ELF-1 (cell line): ENCODE data around the gene DYNLT2B.
"Not testable (repeated sequence)": the region's sequence is repeated elsewhere in the genome, so short reads cannot be mapped to it uniquely, and the experiment has no call there.

Experiments
- DNase-seq: peaks from one replicate; pipeline ENCODE4 v3.0.0-alpha.2; 2016; ENCODE audit warnings: low read depth, low spot score

The DYNLT2B gene

GRCh38 chr3:196317687-196318467 is at the start of gene DYNLT2B:
Gene DYNLT2B (minus strand): TSS chr3:196318240. CDS start chr3:196318152, 88 bp downstream.
- DNase-seq: peak; percentile 96

- DNase-seq: no peak
Observed at GRCh38 chr3:196365736-196366135, 47.7 kb upstream of the DYNLT2B start.

- DNase-seq: no peak
Observed at GRCh38 chr3:196360586-196360985, 42.5 kb upstream of the DYNLT2B start.

- not testable (repeated sequence) for DNase-seq
Observed at GRCh38 chr3:196358540-196358939, 40.5 kb upstream of the DYNLT2B start.

GRCh38 chr3:196357905-196358304 is 39.9 kb upstream of the DYNLT2B start:
- no peak for DNase-seq

GRCh38 chr3:196356556-196356955 is 38.5 kb upstream of the DYNLT2B start:
- DNase-seq: no peak

- no peak for DNase-seq
Observed at GRCh38 chr3:196355668-196356067, 37.6 kb upstream of the DYNLT2B start.

GRCh38 chr3:196354132-196354531 is 36.1 kb upstream of the DYNLT2B start:
- DNase-seq: no peak

GRCh38 chr3:196351541-196351940 is 33.5 kb upstream of the DYNLT2B start:
- no peak for DNase-seq

- DNase-seq: no peak
Observed at GRCh38 chr3:196350067-196350466, 32.0 kb upstream of the DYNLT2B start.

- DNase-seq: no peak
Observed at GRCh38 chr3:196348698-196349097, 30.7 kb upstream of the DYNLT2B start.

- DNase-seq: no peak
Observed at GRCh38 chr3:196344663-196345062, 26.6 kb upstream of the DYNLT2B start.

- not testable (repeated sequence) for DNase-seq
Observed at GRCh38 chr3:196343917-196344316, 25.9 kb upstream of the DYNLT2B start.

GRCh38 chr3:196341137-196341536 is 23.1 kb upstream of the DYNLT2B start:
- DNase-seq: no peak

- DNase-seq: no peak
Observed at GRCh38 chr3:196340466-196340865, 22.4 kb upstream of the DYNLT2B start.

GRCh38 chr3:196339493-196340254 is 21.6 kb upstream of the DYNLT2B start:
- DNase-seq: no peak

- DNase-seq: no peak
Observed at GRCh38 chr3:196339044-196339443, 21.0 kb upstream of the DYNLT2B start.

GRCh38 chr3:196336319-196337145 is 18.5 kb upstream of the DYNLT2B start:
- no peak for DNase-seq

GRCh38 chr3:196335503-196335948 is 17.5 kb upstream of the DYNLT2B start:
- DNase-seq: no peak

GRCh38 chr3:196334982-196335381 is 16.9 kb upstream of the DYNLT2B start:
- no peak for DNase-seq

GRCh38 chr3:196332168-196332567 is 14.1 kb upstream of the DYNLT2B start:
- DNase-seq: no peak

GRCh38 chr3:196327405-196327804 is 9.4 kb upstream of the DYNLT2B start:
- DNase-seq: peak; percentile 29
